ENCODE measurements around the gene ST6GALNAC1. TPM values are rescaled to one million over a fixed set of nuclear protein-coding genes. Genes with fewer than 3 reads are reported as not detected.

ST6GALNAC1 gene
- total RNA-seq, 1 experiment from 2014 or later: not detected

DNA sequence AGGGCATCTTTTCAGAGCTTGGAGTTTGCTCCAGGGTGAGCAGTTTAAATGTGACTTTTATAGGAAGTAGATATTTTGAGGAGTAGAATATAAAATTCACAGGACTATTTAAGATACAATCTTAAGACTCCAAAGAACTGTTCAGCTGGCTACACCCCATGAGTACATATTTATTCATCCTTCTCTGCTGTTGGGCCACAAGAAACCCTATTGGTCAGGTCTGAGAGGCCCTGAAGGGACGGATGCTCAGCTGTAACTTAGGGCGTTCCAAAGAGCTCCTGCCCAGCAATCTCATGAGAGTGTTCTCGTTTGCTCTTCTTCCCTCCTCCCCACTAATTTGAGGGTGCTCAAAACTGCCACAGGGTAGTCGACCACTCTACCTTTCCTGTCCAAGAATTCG is 65.2 kb downstream of the ST6GALNAC1 start:
- Mint-ChIP-seq H3K27me3 (ENCODE audit: insufficient read depth, unreplicated experiment) (no peaks in the 10 kb centered on the region), H3K36me3 (ENCODE audit: insufficient read depth, unreplicated experiment) (no peaks in the 10 kb centered on the region), H3K4me3 (ENCODE audit: unreplicated experiment) (no peak overlapping the region), H3K9me3 (ENCODE audit: unreplicated experiment) (no peaks in the 10 kb centered on the region), H3K4me1 (ENCODE audit: insufficient read depth, unreplicated experiment) (peaks cover 14% of the 10 kb centered on the region), H3K27ac (ENCODE audit: low read depth, unreplicated experiment) (no peak overlapping the region)
- TF ChIP-seq, protein P1, sequence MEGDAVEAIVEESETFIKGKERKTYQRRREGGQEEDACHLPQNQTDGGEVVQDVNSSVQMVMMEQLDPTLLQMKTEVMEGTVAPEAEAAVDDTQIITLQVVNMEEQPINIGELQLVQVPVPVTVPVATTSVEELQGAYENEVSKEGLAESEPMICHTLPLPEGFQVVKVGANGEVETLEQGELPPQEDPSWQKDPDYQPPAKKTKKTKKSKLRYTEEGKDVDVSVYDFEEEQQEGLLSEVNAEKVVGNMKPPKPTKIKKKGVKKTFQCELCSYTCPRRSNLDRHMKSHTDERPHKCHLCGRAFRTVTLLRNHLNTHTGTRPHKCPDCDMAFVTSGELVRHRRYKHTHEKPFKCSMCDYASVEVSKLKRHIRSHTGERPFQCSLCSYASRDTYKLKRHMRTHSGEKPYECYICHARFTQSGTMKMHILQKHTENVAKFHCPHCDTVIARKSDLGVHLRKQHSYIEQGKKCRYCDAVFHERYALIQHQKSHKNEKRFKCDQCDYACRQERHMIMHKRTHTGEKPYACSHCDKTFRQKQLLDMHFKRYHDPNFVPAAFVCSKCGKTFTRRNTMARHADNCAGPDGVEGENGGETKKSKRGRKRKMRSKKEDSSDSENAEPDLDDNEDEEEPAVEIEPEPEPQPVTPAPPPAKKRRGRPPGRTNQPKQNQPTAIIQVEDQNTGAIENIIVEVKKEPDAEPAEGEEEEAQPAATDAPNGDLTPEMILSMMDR (IDR thresholded peaks at IDR 0.05; ENCODE audit: unreplicated experiment): no peak
- POLR2A ChIA-PET: interaction anchor here (0.5 to 2.9 kb wide), 8 partner anchors 9 to 1538 kb away, joined by 3 to 24 read pairs (median 4); a partner anchor contains a TSS
- intact Hi-C loops (cut with micrococcal nuclease): no loop called here
- no TSS peak for BruUV-seq (replicated peaks)
- DNase-seq (ENCODE audit: unreplicated experiment): no peak
- CTCF ChIA-PET: interaction anchor here (0.7 to 1.2 kb wide), 4 partner anchors 8 to 463 kb away, joined by 3 to 5 read pairs (median 4); no protein-coding TSS in a partner anchor

DNA sequence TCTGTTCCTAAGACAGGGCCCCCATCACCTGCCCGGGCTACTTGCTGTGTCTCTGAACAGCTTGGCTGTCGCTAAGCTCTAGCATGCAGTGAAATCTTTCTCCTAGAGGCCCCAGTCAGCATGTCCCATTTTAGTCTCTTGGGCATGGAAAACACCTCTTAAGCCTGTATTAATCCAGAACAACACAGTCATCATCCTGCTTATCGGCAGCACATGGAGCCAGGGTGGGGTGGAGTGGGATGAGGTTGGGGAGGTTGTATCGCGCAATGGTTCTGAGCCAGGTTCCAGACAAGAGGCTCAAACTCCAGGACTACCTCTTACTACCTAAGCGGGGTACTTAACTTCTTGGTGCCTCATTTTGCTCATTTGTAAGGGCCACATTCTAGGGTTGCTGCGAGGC is 65.7 kb downstream of the ST6GALNAC1 start:
- no peaks in the 10 kb centered on the region for H3K9me3 Mint-ChIP-seq (ENCODE audit: unreplicated experiment)
- POLR2A ChIA-PET: interaction anchor here (0.5 to 2.9 kb wide), 8 partner anchors 8 to 1539 kb away, joined by 3 to 24 read pairs (median 4); a partner anchor contains a TSS

DNA sequence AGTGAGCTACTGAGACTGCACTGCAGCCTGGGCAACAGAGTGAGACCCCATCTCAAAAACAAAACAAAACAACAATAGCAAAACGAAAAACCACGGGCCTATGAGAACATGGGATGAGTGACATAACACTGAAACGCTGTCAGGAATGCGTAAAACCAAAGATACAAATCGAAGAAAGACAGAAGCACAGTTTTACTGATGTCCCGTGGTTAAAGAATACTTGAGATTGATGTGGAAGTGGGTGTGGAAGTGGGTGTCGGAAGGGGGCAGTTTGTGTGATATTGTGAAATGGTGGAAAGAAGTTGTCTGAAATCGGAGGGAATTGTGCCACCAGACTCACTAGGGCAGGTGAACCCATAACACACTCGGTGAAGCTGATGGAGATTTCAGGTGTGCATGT is 67.4 kb downstream of the ST6GALNAC1 start:
- no peak for DNase-seq (ENCODE audit: unreplicated experiment)
- intact Hi-C loops (cut with micrococcal nuclease): no loop called here
- Mint-ChIP-seq H3K27me3 (ENCODE audit: insufficient read depth, unreplicated experiment) (no peaks in the 10 kb centered on the region), H3K4me1 (ENCODE audit: insufficient read depth, unreplicated experiment) (peaks cover 8% of the 10 kb centered on the region), H3K4me3 (ENCODE audit: unreplicated experiment) (no peak overlapping the region), H3K36me3 (ENCODE audit: insufficient read depth, unreplicated experiment) (no peaks in the 10 kb centered on the region), H3K9me3 (ENCODE audit: unreplicated experiment) (no peaks in the 10 kb centered on the region), H3K27ac (ENCODE audit: low read depth, unreplicated experiment) (no peak overlapping the region)
- CTCF ChIA-PET: interaction anchor here (1.7 kb wide), 1 partner anchor 10 kb away, joined by 4 read pairs; no protein-coding TSS in a partner anchor
- no TSS peak for BruUV-seq (replicated peaks)
- POLR2A ChIA-PET: interaction anchor here (0.6 to 2.9 kb wide), 4 partner anchors 10 to 18 kb away, joined by 3 to 24 read pairs (median 4); no protein-coding TSS in a partner anchor
- TF ChIP-seq, protein P1 (IDR thresholded peaks at IDR 0.05; ENCODE audit: unreplicated experiment): no peak

More for the DNA sequence above, 65.7 kb downstream of the ST6GALNAC1 start:
- TF ChIP-seq, protein P1 (IDR thresholded peaks at IDR 0.05; ENCODE audit: unreplicated experiment): no peak
- CTCF ChIA-PET: interaction anchor here (1.0 to 1.2 kb wide), 3 partner anchors 8 to 46 kb away, joined by 3 to 5 read pairs (median 4); no protein-coding TSS in a partner anchor
- Mint-ChIP-seq H3K4me3 (ENCODE audit: unreplicated experiment) (no peak overlapping the region), H3K27ac (ENCODE audit: low read depth, unreplicated experiment) (no peak overlapping the region), H3K27me3 (ENCODE audit: insufficient read depth, unreplicated experiment) (no peaks in the 10 kb centered on the region), H3K4me1 (ENCODE audit: insufficient read depth, unreplicated experiment) (peaks cover 14% of the 10 kb centered on the region), H3K36me3 (ENCODE audit: insufficient read depth, unreplicated experiment) (no peaks in the 10 kb centered on the region)
- no peak for DNase-seq (ENCODE audit: unreplicated experiment)
- intact Hi-C loops (cut with micrococcal nuclease): no loop called here
- BruUV-seq (replicated peaks): no TSS peak

DNA sequence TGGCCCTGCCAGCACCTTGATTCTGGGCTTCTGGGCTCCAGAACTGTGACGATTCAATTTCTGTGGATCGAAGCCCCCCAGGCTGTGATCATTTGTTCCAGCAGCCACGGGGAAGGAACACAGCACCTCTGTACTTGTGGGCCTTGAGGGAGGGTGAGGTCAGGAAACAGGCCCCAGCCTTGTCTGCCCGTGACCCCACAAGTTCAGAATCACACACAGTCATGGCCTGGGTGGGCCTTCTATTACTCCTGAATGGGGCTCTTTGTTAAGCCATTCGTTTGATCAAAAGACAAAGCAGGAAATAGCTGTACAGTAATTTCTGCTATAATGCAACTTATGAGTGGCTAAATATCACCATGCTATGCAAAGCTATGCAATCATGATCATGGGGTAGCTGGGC is 68.0 kb downstream of the ST6GALNAC1 start:
- BruUV-seq (replicated peaks): no TSS peak
- Mint-ChIP-seq H3K27me3 (ENCODE audit: insufficient read depth, unreplicated experiment) (no peaks in the 10 kb centered on the region), H3K4me1 (ENCODE audit: insufficient read depth, unreplicated experiment) (peaks cover 8% of the 10 kb centered on the region), H3K36me3 (ENCODE audit: insufficient read depth, unreplicated experiment) (no peaks in the 10 kb centered on the region), H3K9me3 (ENCODE audit: unreplicated experiment) (no peaks in the 10 kb centered on the region), H3K4me3 (ENCODE audit: unreplicated experiment) (no peak overlapping the region), H3K27ac (ENCODE audit: low read depth, unreplicated experiment) (no peak overlapping the region)
- TF ChIP-seq, protein P1 (IDR thresholded peaks at IDR 0.05; ENCODE audit: unreplicated experiment): no peak
- intact Hi-C loops (cut with micrococcal nuclease): no loop called here
- DNase-seq (ENCODE audit: unreplicated experiment): no peak
- POLR2A ChIA-PET: interaction anchor here (0.6 to 1.2 kb wide), 2 partner anchors 10 to 15 kb away, joined by 3 to 4 read pairs; no protein-coding TSS in a partner anchor
- CTCF ChIA-PET: interaction anchor here (1.1 to 1.7 kb wide), 2 partner anchors 9 to 49 kb away, joined by 4 to 5 read pairs; no protein-coding TSS in a partner anchor

Other genes starting within 250 kb of the ST6GALNAC1 start
- 16.2 and 19.5 TPM in 2 replicates for gene UBE2O, start 190.6 kb downstream of the ST6GALNAC1 start, total RNA-seq (2022)
- not detected in 2 replicates for gene AANAT, start 176.2 kb downstream of the ST6GALNAC1 start, total RNA-seq (2022)
- gene RHBDF2, start 142.3 kb downstream of the ST6GALNAC1 start, total RNA-seq (2022): 17.5 and 33.4 TPM in 2 replicates
- not detected in 2 replicates for gene CYGB, start 106.0 kb downstream of the ST6GALNAC1 start, total RNA-seq (2022)
- not detected in 2 replicates for gene PRCD, start 103.7 kb downstream of the ST6GALNAC1 start, total RNA-seq (2022)
- gene ST6GALNAC2, start 57.9 kb downstream of the ST6GALNAC1 start, total RNA-seq (2022): 5.0 and 7.7 TPM in 2 replicates
- gene MXRA7, start 67.2 kb upstream of the ST6GALNAC1 start, total RNA-seq (2022): 33.6 and 35.1 TPM in 2 replicates
- gene JMJD6, start 82.8 kb upstream of the ST6GALNAC1 start, total RNA-seq (2022): 29.4 and 45.8 TPM in 2 replicates
- 35.1 and 37.1 TPM in 2 replicates for gene METTL23, start 83.1 kb upstream of the ST6GALNAC1 start, total RNA-seq (2022)
- gene SRSF2, start 93.6 kb upstream of the ST6GALNAC1 start, total RNA-seq (2022): 161 and 168 TPM in 2 replicates
- 11.6 and 13.8 TPM in 2 replicates for gene MFSD11, start 94.4 kb upstream of the ST6GALNAC1 start, total RNA-seq (2022)
- 1.3 and 1.7 TPM in 2 replicates for gene MGAT5B, start 224.6 kb upstream of the ST6GALNAC1 start, total RNA-seq (2022)

Data from MCF 10A (cell line).